OCI-LY3 (cell line): ENCODE data around the gene LITAFD.

Experiments
- H2AFZ ChIP-seq: fragments of 200-600, 300-600 bp; shearing (Covaris generic); 2 replicates; pipeline ENCODE4 v1.6.0; 2014; ENCODE audit warnings: antibody characterized with exemption, low read depth, low read length
- H3K27ac ChIP-seq: fragments of 200-600, 300-600 bp; sonication (generic); 2 replicates; pipeline ENCODE4 v1.5.1; 2014; ENCODE audit warnings: mild to moderate bottlenecking, low read length, moderate library complexity, mixed read lengths
- H3K27me3 ChIP-seq: fragments of 200-600, 300-600 bp; sonication (generic); 2 replicates; pipeline ENCODE4 v1.6.1; 2014; ENCODE audit warnings: low read depth, low read length, mixed read lengths
- H3K36me3 ChIP-seq: fragments of 200-600, 300-600 bp; sonication (generic); replicated peaks from 2 replicates; pipeline ENCODE3; 2014; ENCODE audit warnings: low read depth, low read length, mixed read lengths
- H3K4me1 ChIP-seq: fragments of 300-600, 200-600 bp; sonication (generic); 2 replicates; pipeline ENCODE4 v1.6.1; 2014; ENCODE audit warnings: low read length, mixed read lengths
- H3K4me2 ChIP-seq: fragments of 200-600, 300-600 bp; sonication (generic); 2 replicates; pipeline ENCODE4 v1.6.1; 2014; ENCODE audit warnings: low read length, mixed read lengths
- H3K4me3 ChIP-seq: fragments of 300-600, 200-600 bp; sonication (generic); 2 replicates; pipeline ENCODE4 v1.5.1; 2014; ENCODE audit warnings: antibody characterized with exemption, mild to moderate bottlenecking, low read length, moderate library complexity
- H3K79me2 ChIP-seq: fragments of 300-600, 200-600 bp; shearing (Covaris generic); 2 replicates; pipeline ENCODE4 v1.6.1; 2014; ENCODE audit warnings: mild to moderate bottlenecking, low read length, mixed read lengths
- H3K9ac ChIP-seq: fragments of 300-600, 200-600 bp; shearing (Covaris generic); 2 replicates; pipeline ENCODE4 v1.6.0; 2014; ENCODE audit warnings: mild to moderate bottlenecking, low read length, moderate library complexity
- H3K9me3 ChIP-seq: fragments of 200-600, 300-600 bp; shearing (Covaris generic); 2 replicates; pipeline ENCODE4 v1.6.1; 2014; ENCODE audit warnings: low read length, mixed read lengths; ENCODE audit not compliant: insufficient read depth
- H4K20me1 ChIP-seq: fragments of 200-600, 300-600 bp; sonication (generic); 2 replicates; pipeline ENCODE4 v1.6.1; 2016; ENCODE audit warnings: low read length, mixed read lengths; ENCODE audit not compliant: insufficient read depth
- EZH2phosphoT487 ChIP-seq: fragments of 200-600 bp; shearing (Covaris generic); IDR thresholded peaks from 2 replicates; pipeline ENCODE4 v1.6.1; 2018; ENCODE audit warnings: antibody characterized with exemption, mixed run types, low read depth
- TF ChIP-seq, protein P1 (sequence below): fragments of 200-600, 300-600 bp; sonication (generic); IDR thresholded peaks from 2 replicates; pipeline ENCODE4 v1.5.1; 2014; ENCODE audit warnings: antibody characterized with exemption, low read length, low read depth

Gene LITAFD

GRCh38 chr16:8923199-8923598 lies 41.0 kb downstream of the LITAFD start:
- Histone ChIP-seq H3K27ac (no peak overlapping the region), H3K9me3 (no peaks in the 10 kb centered on the region), H3K4me2 (no peak overlapping the region), H3K9ac (no peak overlapping the region), H3K4me3 (no peak overlapping the region), H3K27me3 (no peaks in the 10 kb centered on the region), H4K20me1 (peaks cover 76% of the 10 kb centered on the region), H2AFZ (no peak overlapping the region), H3K4me1 (peaks cover 9% of the 10 kb centered on the region), H3K36me3 (peaks cover 70% of the 10 kb centered on the region), H3K79me2 (peaks cover 47% of the 10 kb centered on the region)
- TF ChIP-seq EZH2phosphoT487: no peak
- TF ChIP-seq, protein P1, sequence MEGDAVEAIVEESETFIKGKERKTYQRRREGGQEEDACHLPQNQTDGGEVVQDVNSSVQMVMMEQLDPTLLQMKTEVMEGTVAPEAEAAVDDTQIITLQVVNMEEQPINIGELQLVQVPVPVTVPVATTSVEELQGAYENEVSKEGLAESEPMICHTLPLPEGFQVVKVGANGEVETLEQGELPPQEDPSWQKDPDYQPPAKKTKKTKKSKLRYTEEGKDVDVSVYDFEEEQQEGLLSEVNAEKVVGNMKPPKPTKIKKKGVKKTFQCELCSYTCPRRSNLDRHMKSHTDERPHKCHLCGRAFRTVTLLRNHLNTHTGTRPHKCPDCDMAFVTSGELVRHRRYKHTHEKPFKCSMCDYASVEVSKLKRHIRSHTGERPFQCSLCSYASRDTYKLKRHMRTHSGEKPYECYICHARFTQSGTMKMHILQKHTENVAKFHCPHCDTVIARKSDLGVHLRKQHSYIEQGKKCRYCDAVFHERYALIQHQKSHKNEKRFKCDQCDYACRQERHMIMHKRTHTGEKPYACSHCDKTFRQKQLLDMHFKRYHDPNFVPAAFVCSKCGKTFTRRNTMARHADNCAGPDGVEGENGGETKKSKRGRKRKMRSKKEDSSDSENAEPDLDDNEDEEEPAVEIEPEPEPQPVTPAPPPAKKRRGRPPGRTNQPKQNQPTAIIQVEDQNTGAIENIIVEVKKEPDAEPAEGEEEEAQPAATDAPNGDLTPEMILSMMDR: no peak

DNA sequence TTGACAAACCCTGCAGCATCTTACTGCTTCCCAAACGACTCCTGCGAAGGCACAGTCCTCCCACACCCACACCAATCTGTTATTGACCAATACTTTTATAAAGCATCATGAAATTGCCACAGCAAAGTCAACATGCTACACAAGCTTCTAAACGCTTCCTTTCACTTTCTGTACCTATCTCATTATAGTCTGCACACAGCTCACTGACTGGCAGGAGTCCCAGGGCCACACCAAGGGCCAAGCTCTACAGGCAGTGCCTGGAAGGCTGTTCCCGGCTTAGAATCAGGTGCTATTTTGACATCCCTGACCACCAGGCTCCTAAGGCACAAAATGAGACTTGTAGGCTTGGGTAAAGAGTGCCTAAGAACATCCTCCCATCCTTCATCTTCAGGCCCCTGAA lies 42.1 kb downstream of the LITAFD start:
- Histone ChIP-seq H3K9ac (no peak overlapping the region), H3K4me1 (peaks cover 19% of the 10 kb centered on the region), H3K9me3 (no peaks in the 10 kb centered on the region), H3K79me2 (peaks cover 57% of the 10 kb centered on the region), H2AFZ (no peak overlapping the region), H4K20me1 (peaks cover 85% of the 10 kb centered on the region), H3K27ac (no peak overlapping the region), H3K36me3 (peaks cover 68% of the 10 kb centered on the region), H3K4me2 (no peak overlapping the region), H3K4me3 (no peak overlapping the region), H3K27me3 (no peaks in the 10 kb centered on the region)
- no peak for TF ChIP-seq EZH2phosphoT487
- TF ChIP-seq, protein P1: no peak

DNA sequence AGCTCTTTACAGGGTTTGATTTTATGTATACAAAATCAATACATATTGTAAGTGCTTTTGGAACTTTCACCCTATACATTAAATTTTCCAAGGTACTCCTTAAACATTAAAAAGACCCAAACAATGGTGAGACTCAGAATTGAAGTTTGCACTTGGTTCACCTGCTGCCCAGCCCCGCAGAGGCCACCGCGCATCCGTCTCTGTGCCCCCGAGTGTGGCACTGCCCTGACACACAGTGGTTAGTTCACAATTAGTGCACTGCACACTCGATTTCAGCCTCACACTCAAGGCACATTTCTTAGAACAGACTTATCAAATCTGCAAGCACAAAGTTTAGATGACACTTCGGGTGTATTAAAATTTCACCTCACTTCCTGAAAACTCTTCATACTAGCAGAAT lies 43.3 kb downstream of the LITAFD start:
- Histone ChIP-seq H3K4me1 (peaks cover 31% of the 10 kb centered on the region), H4K20me1 (peaks cover 86% of the 10 kb centered on the region), H3K9ac (no peak overlapping the region), H3K9me3 (no peaks in the 10 kb centered on the region), H3K36me3 (peaks cover 67% of the 10 kb centered on the region), H3K79me2 (peaks cover 69% of the 10 kb centered on the region), H3K27me3 (no peaks in the 10 kb centered on the region), H2AFZ (no peak overlapping the region), H3K4me3 (no peak overlapping the region), H3K27ac (no peak overlapping the region), H3K4me2 (no peak overlapping the region)
- TF ChIP-seq, protein P1: no peak
- TF ChIP-seq EZH2phosphoT487: no peak

- Histone ChIP-seq H3K27ac (no peak overlapping the region), H3K79me2 (peaks cover 83% of the 10 kb centered on the region), H2AFZ (no peak overlapping the region), H3K27me3 (no peaks in the 10 kb centered on the region), H4K20me1 (peaks cover 96% of the 10 kb centered on the region), H3K36me3 (peaks cover 56% of the 10 kb centered on the region), H3K4me2 (no peak overlapping the region), H3K4me3 (no peak overlapping the region), H3K9ac (no peak overlapping the region), H3K4me1 (peaks cover 27% of the 10 kb centered on the region), H3K9me3 (no peaks in the 10 kb centered on the region)
- no peak for TF ChIP-seq EZH2phosphoT487
- TF ChIP-seq, protein P1: no peak
These were observed 44.7 kb downstream of the LITAFD start for GRCh38 chr16:8926827-8927226.
